Putamen (tissue), 1 donor: ENCODE measurements around the gene PSMA3.
"Not testable (repeated sequence)": the region's sequence is repeated elsewhere in the genome, so short reads cannot be mapped to it uniquely, and the experiment has no call there.

Source experiments
- DNase-seq: peaks from one replicate; pipeline ENCODE4 v3.0.0-alpha.2; 2016; ENCODE audit warnings: low spot score

The PSMA3 gene

GRCh38 chr14:58244556-58245387 lies at the start of gene PSMA3:
TSS of gene PSMA3 (plus strand) at chr14:58244843. CDS start at chr14:58244921, 78 bp downstream.
- peak; percentile 98 for DNase-seq

GRCh38 chr14:58196198-58196597 lies 48.4 kb upstream of the PSMA3 start:
- no peak for DNase-seq

- no peak for DNase-seq
Measured at GRCh38 chr14:58198086-58198485, 46.6 kb upstream of the PSMA3 start.

GRCh38 chr14:58199726-58200479 lies 44.7 kb upstream of the PSMA3 start, which contains the start of gene ACTR10:
TSS of gene ACTR10 (plus strand) at chr14:58200149. CDS start at chr14:58200218, 69 bp downstream.
- DNase-seq: peak; percentile 85

GRCh38 chr14:58200480-58200841 lies 44.2 kb upstream of the PSMA3 start:
- no peak for DNase-seq

GRCh38 chr14:58200846-58201245 lies 43.8 kb upstream of the PSMA3 start:
- no peak for DNase-seq

GRCh38 chr14:58213176-58213575 lies 31.5 kb upstream of the PSMA3 start:
- no peak for DNase-seq

GRCh38 chr14:58215191-58215914 lies 29.3 kb upstream of the PSMA3 start:
- DNase-seq: no peak

- peak; percentile 23 for DNase-seq
Measured at GRCh38 chr14:58216544-58216943, 28.1 kb upstream of the PSMA3 start.

- DNase-seq: no peak
Measured at GRCh38 chr14:58227096-58227819, 17.4 kb upstream of the PSMA3 start.

- DNase-seq: no peak
Measured at GRCh38 chr14:58238252-58239243, 6.1 kb upstream of the PSMA3 start.

- DNase-seq: peak; percentile 85
Measured at GRCh38 chr14:58239244-58240195, 5.1 kb upstream of the PSMA3 start.

GRCh38 chr14:58243790-58244555 lies 670 bp upstream of the PSMA3 start:
- DNase-seq: no peak

GRCh38 chr14:58245562-58245961 lies 919 bp downstream of the PSMA3 start:
- no peak for DNase-seq

- DNase-seq: no peak
Measured at GRCh38 chr14:58249611-58250010, 5.0 kb downstream of the PSMA3 start.

- DNase-seq: no peak
Measured at GRCh38 chr14:58258156-58258555, 13.5 kb downstream of the PSMA3 start.

GRCh38 chr14:58262005-58262404 lies 17.4 kb downstream of the PSMA3 start:
- DNase-seq: not testable (repeated sequence)

- DNase-seq: no peak
Measured at GRCh38 chr14:58265401-58265800, 20.8 kb downstream of the PSMA3 start.

GRCh38 chr14:58270628-58271027 lies 26.0 kb downstream of the PSMA3 start:
- DNase-seq: no peak
